SK-N-SH (cell line): ENCODE data around the gene P2RX5. TPM values are rescaled to one million over a fixed set of nuclear protein-coding genes. Genes with fewer than 3 reads are reported as not detected.

Experiments
- CTCF ChIA-PET: fragments of 300-600, 350-600 bp; formaldehyde crosslinking; extraction: SDS; loops from one replicate; lab custom pipeline; 2021; lab: Yijun Ruan, JAX
- POLR2A ChIA-PET: fragments of 350-600 bp; sonication (Branson Sonifier 250); formaldehyde crosslinking; extraction: SDS; loops from one replicate; lab custom pipeline; 2020; ENCODE audit warnings: antibody characterized with exemption, inconsistent platforms; lab: Yijun Ruan, JAX
- DNase-seq: peaks from one replicate; pipeline ENCODE4 v3.0.0; 2012
- H2AFZ ChIP-seq: fragments of 200-600 bp; sonication (generic); 2 replicates; pipeline ENCODE4 v1.8.1; 2016; ENCODE audit warnings: antibody characterized with exemption, mild to moderate bottlenecking, low read depth
- H3F3A ChIP-seq: fragments of 200-600 bp; sonication (generic); replicated peaks from 2 replicates; pipeline ENCODE3; 2016; ENCODE audit warnings: antibody characterized with exemption, mild to moderate bottlenecking; ENCODE audit not compliant: insufficient read depth
- H3K27ac ChIP-seq, 2 experiments: fragments of 200-500 bp in 1 of 2; fragments of 200-600 bp in 1 of 2; sonication (Bioruptor generic) in 1 of 2; sonication (generic), shearing (Covaris generic) in 1 of 2; 2 replicates each; pipeline versions ENCODE4 v1.5.1 to v1.6.1; 2014 to 2016; ENCODE audit warnings: low read depth in 2 of 2, inconsistent platforms in 1 of 2, low read length in 1 of 2, mild to moderate bottlenecking in 1 of 2, mixed read lengths in 1 of 2
- H3K27me3 ChIP-seq: fragments of 200-600 bp; sonication (generic), shearing (Covaris generic); 2 replicates; pipeline ENCODE4 v1.6.1; 2016; ENCODE audit warnings: mixed run types; ENCODE audit not compliant: insufficient read depth
- H3K36me3 ChIP-seq, 2 experiments: fragments of 200-500 bp in 1 of 2; fragments of 200-600 bp in 1 of 2; sonication (Bioruptor generic) in 1 of 2; sonication (generic) in 1 of 2; replicated peaks in 1 of 2; 2 replicates each; pipeline versions ENCODE3 to v1.5.1; 2014 to 2016; ENCODE audit warnings: low read length in 1 of 2, mild to moderate bottlenecking in 1 of 2; ENCODE audit not compliant: insufficient read depth in 2 of 2, control insufficient read depth in 1 of 2
- H3K4me1 ChIP-seq, 2 experiments: fragments of 200-500 bp in 1 of 2; fragments of 200-600 bp in 1 of 2; sonication (Bioruptor generic) in 1 of 2; sonication (generic), shearing (Covaris generic) in 1 of 2; 2 replicates each; pipeline versions ENCODE4 v1.5.1 to v1.6.1; 2014 to 2016; ENCODE audit warnings: low read depth in 1 of 2, low read length in 1 of 2, mixed run types in 1 of 2; ENCODE audit not compliant: insufficient read depth in 2 of 2, control insufficient read depth in 1 of 2
- H3K4me2 ChIP-seq: fragments of 200-600 bp; sonication (generic), shearing (Covaris generic); 2 replicates; pipeline ENCODE4 v1.6.1; 2017; ENCODE audit warnings: mixed run types
- H3K4me3 ChIP-seq, 2 experiments: fragments of 200-500 bp in 1 of 2; fragments of 200-600 bp in 1 of 2; sonication (Bioruptor generic) in 1 of 2; sonication (generic), shearing (Covaris generic) in 1 of 2; 2 replicates each; pipeline versions ENCODE4 v1.5.1 to v1.8.1; 2014 to 2016; ENCODE audit warnings: low read depth in 2 of 2, inconsistent platforms in 1 of 2, low read length in 1 of 2, mild to moderate bottlenecking in 1 of 2, mixed read lengths in 1 of 2, moderate library complexity in 1 of 2
- H3K79me2 ChIP-seq: fragments of 200-600 bp; sonication (generic); 2 replicates; pipeline ENCODE4 v1.8.1; 2017; ENCODE audit warnings: mild to moderate bottlenecking; ENCODE audit not compliant: insufficient read depth
- H3K9ac ChIP-seq: fragments of 200-600 bp; sonication (generic); 2 replicates; pipeline ENCODE4 v1.6.1; 2017; ENCODE audit warnings: mixed run types
- H3K9me2 ChIP-seq: fragments of 200-600 bp; sonication (generic); 2 replicates; pipeline ENCODE4 v1.6.1; 2017; ENCODE audit warnings: mixed run types
- H3K9me3 ChIP-seq: fragments of 200-600 bp; sonication (generic); 2 replicates; pipeline ENCODE4 v1.6.1; 2017; ENCODE audit warnings: mixed run types, mild to moderate bottlenecking, moderate library complexity
- H4K20me1 ChIP-seq: fragments of 200-600 bp; sonication (generic); 2 replicates; pipeline ENCODE4 v1.6.1; 2017; ENCODE audit warnings: mild to moderate bottlenecking, mixed run types; ENCODE audit not compliant: insufficient read depth
- CTCF ChIP-seq: fragments of 200-600 bp; sonication (generic); IDR thresholded peaks from 2 replicates; pipeline ENCODE4 v1.6.1; 2017; ENCODE audit warnings: antibody characterized with exemption, mild to moderate bottlenecking, moderate library complexity
- ELF1 ChIP-seq: IDR thresholded peaks from 2 replicates; pipeline ENCODE4 v1.4.0; 2012
- FOSL2 ChIP-seq: IDR thresholded peaks from 2 replicates; pipeline ENCODE4 v1.4.0; 2012; ENCODE audit warnings: low read depth, mild to moderate bottlenecking, moderate library complexity, borderline replicate concordance
- GATA2 ChIP-seq: sonication (generic); formaldehyde crosslinking; IDR thresholded peaks from 2 replicates; pipeline ENCODE4 v1.5.0; 2020; ENCODE audit warnings: mild to moderate bottlenecking, missing genetic modification reagents
- MAX ChIP-seq: IDR thresholded peaks from 2 replicates; pipeline ENCODE4 v1.4.0; 2012; ENCODE audit warnings: low read depth
- NRF1 ChIP-seq: IDR thresholded peaks from 2 replicates; pipeline ENCODE4 v1.6.1; 2012; ENCODE audit warnings: low read depth, mild to moderate bottlenecking, low read length
- REST ChIP-seq: IDR thresholded peaks from 2 replicates; pipeline ENCODE4 v1.6.1; 2012; ENCODE audit warnings: mild to moderate bottlenecking, low read depth, low read length, moderate library complexity
- SIN3A ChIP-seq: IDR thresholded peaks from 2 replicates; pipeline ENCODE4 v1.6.1; 2012; ENCODE audit warnings: low read depth, mild to moderate bottlenecking, low read length, moderate library complexity, borderline replicate concordance
- SMC3 ChIP-seq: IDR thresholded peaks from 2 replicates; pipeline ENCODE4 v1.6.1; 2012; ENCODE audit warnings: low read depth, low read length, improper control_type of control experiment
- TEAD4 ChIP-seq: IDR thresholded peaks from 2 replicates; pipeline ENCODE4 v1.4.0; 2012; ENCODE audit warnings: mild to moderate bottlenecking, borderline replicate concordance; ENCODE audit not compliant: insufficient read depth
- ZBTB33 ChIP-seq: IDR thresholded peaks from 2 replicates; pipeline ENCODE4 v1.4.0; 2012; ENCODE audit warnings: low read depth, borderline replicate concordance
- WGBS: methylation state at CpG from one replicate; pipeline ENCODE4 v1.1.6; 2017; ENCODE audit warnings: low lambda C conversion rate; 5-methylcytosine and 5-hydroxymethylcytosine counted together
- polyA plus RNA-seq, 3 experiments: library from polyadenylated mRNA; depleted of rRNA; stranded (reverse); fragments of >200 nt; gene quantifications; 2 replicates each; pipeline ENCODE4 v1.2.3, GENCODE V29; 2012

P2RX5 gene
- polyA plus RNA-seq, 1 of the 3 experiments (the other 2 are of a cell fraction), result 0.97 TPM

- Histone ChIP-seq H2AFZ (no peak overlapping the region), H3K27me3 (no peaks in the 10 kb centered on the region), H3K4me2 (no peak overlapping the region), H3K9me3 (no peaks in the 10 kb centered on the region), H4K20me1 (no peaks in the 10 kb centered on the region), H3K36me3 (no peaks in the 10 kb centered on the region), H3K79me2 (peaks cover 8% of the 10 kb centered on the region; the same call in 1 of the 2 replicates), H3K27ac (no peak overlapping the region), H3K9me2 (no peaks in the 10 kb centered on the region), H3K4me3 (no peak overlapping the region), H3K4me1 (peaks cover 0 to 5% of the 10 kb centered on the region in 2 experiments; a peak in 1 of 4 replicates)
- ChIA-PET POLR2A (no interaction called here), CTCF (interaction anchor here (1.5 to 7.2 kb wide), 2 partner anchors 6 to 95 kb away, joined by 8 to 97 read pairs; partner anchors contain the start of gene HASPIN)
- no peak for DNase-seq
- 77% methylated on average over 9 of the region's 9 CpGs for WGBS
- TF ChIP-seq GATA2 (CRISPR knock-in tag) (no peak), FOSL2 (no peak), ELF1 (no peak), NRF1 (no peak), ZBTB33 (no peak), MAX (no peak), SMC3 (no peak), REST (no peak), SIN3A (no peak)
- TF ChIP-seq, all 33 proteins: peak for 0
- H3K9ac ChIP-seq, result no peak overlapping the region
- no peaks in the 10 kb centered on the region for H3F3A ChIP-seq
Observed at GRCh38 chr17:3732210-3732621, 36.3 kb upstream of the P2RX5 start.

- Histone ChIP-seq H3K9me2 (no peaks in the 10 kb centered on the region), H3K9me3 (no peaks in the 10 kb centered on the region), H3K36me3 (peaks cover 0 to 3% of the 10 kb centered on the region in 2 experiments), H3K4me1 (peaks cover 0 to 5% of the 10 kb centered on the region in 2 experiments; a peak in 1 of 4 replicates), H2AFZ (no peak overlapping the region), H3K27ac (no peak overlapping the region; a peak in 1 of 4 replicates), H3K9ac (no peak overlapping the region), H3K4me2 (no peak overlapping the region), H3K27me3 (no peaks in the 10 kb centered on the region), H4K20me1 (no peaks in the 10 kb centered on the region), H3K79me2 (peaks cover 20% of the 10 kb centered on the region), H3K4me3 (no peak overlapping the region), H3F3A (no peaks in the 10 kb centered on the region)
- no peak for DNase-seq
- TF ChIP-seq CTCF (no peak), ELF1 (no peak), TEAD4 (no peak)
- ChIA-PET POLR2A (no interaction called here), CTCF (interaction anchor here (0.6 to 0.9 kb wide), 3 partner anchors 10 to 682 kb away, joined by 3 read pairs; no protein-coding TSS in a partner anchor)
- WGBS, result 59% methylated on average over 9 of the region's 9 CpGs
Observed at GRCh38 chr17:3730881-3731429, 35.0 kb upstream of the P2RX5 start.
